ENCODE results near the gene MAGEE1. TPM values are rescaled to one million over a fixed set of nuclear protein-coding genes. Genes with fewer than 3 reads are reported as not detected.

MAGEE1 gene
- total and polyA plus RNA-seq, 2 of the 8 experiments (the other 6 are each of a cell fraction or from before 2014, with no cell fraction given): 1.3 to 10.2 TPM

- no peak overlapping the region for H3K56ac ChIP-seq (replicated peaks; ENCODE audit: insufficient read length, low read depth, low read length)
- no peaks in the 10 kb centered on the region for H3K79me2 ChIP-seq (ENCODE audit: control insufficient read depth in 1 of 2, insufficient read depth in 2 of 2, low read length in 2 of 2)
- H3K23ac ChIP-seq (ENCODE audit: insufficient read length): no peak overlapping the region
- no peak overlapping the region for H3K27ac ChIP-seq (ENCODE audit: low read depth, low read length)
- no peaks in the 10 kb centered on the region for H3K79me1 ChIP-seq (ENCODE audit: low read depth, low read length)
- H2AK5ac ChIP-seq (ENCODE audit: low read depth, low read length): no peak overlapping the region
- H4K8ac ChIP-seq (ENCODE audit: extremely low read depth, insufficient read depth, low read length): no peak overlapping the region
- POLR2A ChIA-PET (ENCODE audit: partially characterized antibody): no interaction called here
- H2BK5ac ChIP-seq (ENCODE audit: low read depth, low read length): no peak overlapping the region
- H3K36me3 ChIP-seq (ENCODE audit: control insufficient read depth in 2 of 4, insufficient read depth in 4 of 4, low read length in 3 of 4): no peaks in the 10 kb centered on the region
- H3K18ac ChIP-seq (ENCODE audit: extremely low read depth, low read length): no peak overlapping the region
- H2BK120ac ChIP-seq (replicated peaks; ENCODE audit: low read depth, low read length): no peak overlapping the region
- no peak overlapping the region for H2BK12ac ChIP-seq (ENCODE audit: low read depth, low read length)
- no peak overlapping the region for H2AFZ ChIP-seq (ENCODE audit: low read length)
- H3K4me2 ChIP-seq (ENCODE audit: insufficient read depth in 1 of 2, low read depth in 2 of 2, low read length in 2 of 2): no peak overlapping the region
- no peak overlapping the region for H4K91ac ChIP-seq (replicated peaks; ENCODE audit: insufficient read length, low read length)
- no peak overlapping the region for H3K14ac ChIP-seq (ENCODE audit: insufficient read length)
- no peak overlapping the region for H4K5ac ChIP-seq (ENCODE audit: insufficient read length, low read depth, low read length)
- no peak overlapping the region for H3K4me3 ChIP-seq (ENCODE audit: extremely low read depth in 1 of 4, insufficient read depth in 2 of 4, low read depth in 3 of 4, low read length in 4 of 4)
- no peak overlapping the region for H3K9ac ChIP-seq (replicated peaks in 1 of 4; ENCODE audit: extremely low read depth in 1 of 4, low read depth in 3 of 4, low read length in 3 of 4)
- no peak overlapping the region for H2BK20ac ChIP-seq (ENCODE audit: low read length)
- H3K27me3 ChIP-seq (replicated peaks in 1 of 4; ENCODE audit: control insufficient read depth in 3 of 4, extremely low read depth in 1 of 4, insufficient read depth in 3 of 4, low read length in 3 of 4): no peaks in the 10 kb centered on the region
- H3K23me2 ChIP-seq (ENCODE audit: low read depth, low read length): no peaks in the 10 kb centered on the region
- no peak overlapping the region for H3K4ac ChIP-seq (replicated peaks; ENCODE audit: insufficient read length, low read depth, low read length)
- DNase-seq (ENCODE audit: low read depth in 1 of 2, low spot score in 2 of 2) (no peak), FAIRE-seq (no peak)
- CTCF ChIA-PET (ENCODE audit: partially characterized antibody): interaction anchor here (1.4 kb wide), 1 partner anchor 56 kb away, joined by 3 read pairs; no protein-coding TSS in a partner anchor
- no peak overlapping the region for H2BK15ac ChIP-seq (ENCODE audit: low read length)
- peaks cover 0 to 3% of the 10 kb centered on the region in 2 experiments; a peak in 1 of 4 replicates for H3K9me3 ChIP-seq (ENCODE audit: insufficient read depth in 2 of 2, low read depth in 1 of 2, low read length in 1 of 2)
- no peaks in the 10 kb centered on the region for H4K20me1 ChIP-seq (replicated peaks in 1 of 2; ENCODE audit: control insufficient read depth in 1 of 2, insufficient read depth in 2 of 2, low read length in 2 of 2)
- no peaks in the 10 kb centered on the region for H3K4me1 ChIP-seq (replicated peaks in 1 of 4; ENCODE audit: control insufficient read depth in 3 of 4, insufficient read depth in 4 of 4, low read length in 3 of 4)
- no peak for TF ChIP-seq POLR2AphosphoS5 (IDR thresholded peaks at IDR 0.05; ENCODE audit: low read depth, low read length)
- TF ChIP-seq KDM5A (IDR thresholded peaks at IDR 0.05; ENCODE audit: low read length): no peak
- TF ChIP-seq JUND (IDR thresholded peaks at IDR 0.05; ENCODE audit: low read length): no peak
- TF ChIP-seq MAX (IDR thresholded peaks at IDR 0.05): no peak
- TF ChIP-seq HDAC6 (IDR thresholded peaks at IDR 0.05; ENCODE audit: low read depth, low read length): no peak
- no peak for TF ChIP-seq RFX5 (IDR thresholded peaks at IDR 0.05; ENCODE audit: borderline replicate concordance, low read depth, low read length)
- no peak for TF ChIP-seq SIX5 (IDR thresholded peaks at IDR 0.05; ENCODE audit: low read depth, low read length)
- no peak for TF ChIP-seq SIN3A (conservative IDR thresholded peaks at IDR 0.05 in 1 of 2, IDR thresholded peaks at IDR 0.05 in 1 of 2; ENCODE audit: low read depth in 1 of 2, low read length in 2 of 2)
- no peak for TF ChIP-seq GABPA (IDR thresholded peaks at IDR 0.05; ENCODE audit: borderline replicate concordance, insufficient read depth, low read length)
These were observed 28.5 kb upstream of the MAGEE1 start for GRCh38 chrX:76398970-76399369.

Measured in H1 (cell line).